GM10266 (cell line): ENCODE measurements around the gene FAM136A.

Source experiments
- DNase-seq: peaks from one replicate; pipeline ENCODE4 v3.0.0; 2012; ENCODE audit errors: extremely low spot score
- TF ChIP-seq, protein P1 (sequence below): IDR thresholded peaks from 2 replicates; pipeline ENCODE4 v1.5.1; 2012; ENCODE audit warnings: mild to moderate bottlenecking, low read depth; ENCODE audit not compliant: control insufficient read depth, insufficient read depth; ENCODE audit errors: missing control alignments

Gene FAM136A

DNA sequence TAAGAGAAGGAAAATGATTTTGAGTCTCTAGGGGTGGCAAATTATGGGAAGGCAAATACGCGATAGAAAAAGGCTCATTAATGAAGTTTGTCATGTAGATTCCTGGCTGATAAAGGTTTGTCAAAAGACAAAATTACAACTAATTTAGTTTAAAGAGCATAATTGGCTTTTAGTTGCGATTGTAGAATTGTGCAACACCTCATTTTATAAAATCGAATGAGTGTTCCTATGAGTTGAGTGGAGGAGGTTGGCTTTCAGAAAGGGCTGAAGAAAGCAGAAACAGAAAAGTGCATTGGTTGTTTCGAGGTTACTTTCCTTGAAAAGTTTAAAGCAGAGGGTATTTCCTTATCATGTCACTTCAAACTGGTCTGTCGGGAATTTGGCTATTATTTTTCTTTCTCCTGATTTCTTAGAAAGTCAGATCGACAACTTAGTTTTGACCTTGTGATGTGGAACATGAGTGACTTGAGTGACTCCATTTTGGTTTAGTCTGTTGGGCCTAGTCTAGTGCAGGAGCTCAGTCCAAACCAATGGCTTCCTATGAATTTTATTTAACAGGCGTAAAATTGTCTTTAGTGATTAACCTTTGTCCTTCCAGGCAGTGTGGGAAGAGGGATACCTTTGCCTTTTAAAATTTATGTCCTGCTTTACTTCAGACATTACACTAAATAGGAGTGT lies 46.1 kb downstream of the FAM136A start:
- no peak for DNase-seq
- TF ChIP-seq, protein P1, sequence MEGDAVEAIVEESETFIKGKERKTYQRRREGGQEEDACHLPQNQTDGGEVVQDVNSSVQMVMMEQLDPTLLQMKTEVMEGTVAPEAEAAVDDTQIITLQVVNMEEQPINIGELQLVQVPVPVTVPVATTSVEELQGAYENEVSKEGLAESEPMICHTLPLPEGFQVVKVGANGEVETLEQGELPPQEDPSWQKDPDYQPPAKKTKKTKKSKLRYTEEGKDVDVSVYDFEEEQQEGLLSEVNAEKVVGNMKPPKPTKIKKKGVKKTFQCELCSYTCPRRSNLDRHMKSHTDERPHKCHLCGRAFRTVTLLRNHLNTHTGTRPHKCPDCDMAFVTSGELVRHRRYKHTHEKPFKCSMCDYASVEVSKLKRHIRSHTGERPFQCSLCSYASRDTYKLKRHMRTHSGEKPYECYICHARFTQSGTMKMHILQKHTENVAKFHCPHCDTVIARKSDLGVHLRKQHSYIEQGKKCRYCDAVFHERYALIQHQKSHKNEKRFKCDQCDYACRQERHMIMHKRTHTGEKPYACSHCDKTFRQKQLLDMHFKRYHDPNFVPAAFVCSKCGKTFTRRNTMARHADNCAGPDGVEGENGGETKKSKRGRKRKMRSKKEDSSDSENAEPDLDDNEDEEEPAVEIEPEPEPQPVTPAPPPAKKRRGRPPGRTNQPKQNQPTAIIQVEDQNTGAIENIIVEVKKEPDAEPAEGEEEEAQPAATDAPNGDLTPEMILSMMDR: no peak

- TF ChIP-seq, protein P1: no peak
Observed at GRCh38 chr2:70250434-70250833, 51.4 kb downstream of the FAM136A start.

GRCh38 chr2:70248181-70248847 lies 53.6 kb downstream of the FAM136A start, which contains the start of gene TIA1:
TSS of gene TIA1 (minus strand) at chr2:70248628. CDS start at chr2:70248430, 198 bp downstream.
- peak; percentile 93 for DNase-seq
- TF ChIP-seq, protein P1: no peak

More at GRCh38 chr2:70250434-70250833, 51.4 kb downstream of the FAM136A start:
- DNase-seq: no peak

DNA sequence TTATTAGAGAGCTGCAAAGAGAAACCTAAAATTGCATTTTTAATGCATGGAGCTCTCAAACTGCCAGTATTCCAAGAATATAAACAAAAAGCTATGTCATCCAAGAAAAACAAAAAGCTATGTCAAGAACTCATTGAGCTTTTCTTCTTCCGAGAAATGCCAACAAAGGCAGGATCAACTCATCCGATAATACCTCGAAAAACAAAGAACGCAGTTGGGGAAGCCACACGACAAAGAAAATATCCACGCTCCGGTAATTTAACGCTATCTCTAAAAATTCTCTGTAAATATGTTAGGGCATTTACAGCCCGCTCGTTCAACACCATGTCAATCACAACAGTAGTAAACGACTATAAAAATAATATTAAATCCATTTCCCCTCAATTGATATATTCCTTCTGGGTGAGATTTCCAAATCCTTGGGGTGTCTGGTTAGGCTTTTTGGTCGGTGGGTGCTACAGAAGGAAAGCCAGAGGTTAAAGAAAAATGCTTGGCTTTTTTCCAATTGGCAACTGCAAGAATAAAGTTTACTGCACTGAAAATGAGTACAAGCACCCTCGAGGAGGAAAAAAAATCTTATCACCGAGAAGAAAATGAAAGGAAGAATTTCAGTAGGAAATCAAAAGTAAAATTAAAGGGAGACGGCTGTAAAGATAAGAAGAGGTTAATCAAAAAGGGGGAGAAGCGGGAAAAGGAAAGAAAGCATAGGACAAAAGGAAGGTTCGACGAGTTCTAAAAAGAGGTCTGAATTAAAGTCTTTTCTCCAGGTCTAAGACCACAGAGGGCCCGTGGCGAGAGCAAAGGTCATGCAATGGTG lies 54.3 kb downstream of the FAM136A start:
- no peak for DNase-seq

More for the DNA sequence above, 54.3 kb downstream of the FAM136A start:
- TF ChIP-seq, protein P1: no peak
